Measurements from ENCODE around the gene LCE6A.

LCE6A gene, protein sequence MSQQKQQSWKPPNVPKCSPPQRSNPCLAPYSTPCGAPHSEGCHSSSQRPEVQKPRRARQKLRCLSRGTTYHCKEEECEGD

DNA sequence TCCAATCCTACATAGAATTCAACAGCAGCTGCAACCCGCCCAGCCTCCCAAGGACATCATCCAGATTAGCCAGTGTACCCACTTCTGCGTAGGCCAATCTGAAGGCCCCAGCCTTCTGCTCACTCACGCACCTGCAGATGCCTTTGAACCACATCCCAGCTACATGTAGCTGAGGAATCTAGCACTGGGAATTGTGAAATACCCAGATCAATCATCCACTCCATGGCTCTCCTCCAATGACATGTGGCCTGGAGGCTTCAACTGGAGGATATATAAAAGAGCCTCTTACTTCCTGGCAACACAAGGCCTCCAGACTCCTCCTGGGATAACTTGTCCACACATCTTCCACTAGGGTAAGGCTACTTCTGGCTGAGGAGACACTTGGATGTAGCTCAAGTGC, at the start of gene LCE6A:
Gene LCE6A, plus strand, starts transcription at position 301 of the 400 bp plus-strand sequence. CDS start 665 bp downstream, outside the sequence.
- no peak for DNase-seq

GRCh38 chr1:152795686-152796085, 47.0 kb upstream of the LCE6A start:
- no peak for DNase-seq

DNA sequence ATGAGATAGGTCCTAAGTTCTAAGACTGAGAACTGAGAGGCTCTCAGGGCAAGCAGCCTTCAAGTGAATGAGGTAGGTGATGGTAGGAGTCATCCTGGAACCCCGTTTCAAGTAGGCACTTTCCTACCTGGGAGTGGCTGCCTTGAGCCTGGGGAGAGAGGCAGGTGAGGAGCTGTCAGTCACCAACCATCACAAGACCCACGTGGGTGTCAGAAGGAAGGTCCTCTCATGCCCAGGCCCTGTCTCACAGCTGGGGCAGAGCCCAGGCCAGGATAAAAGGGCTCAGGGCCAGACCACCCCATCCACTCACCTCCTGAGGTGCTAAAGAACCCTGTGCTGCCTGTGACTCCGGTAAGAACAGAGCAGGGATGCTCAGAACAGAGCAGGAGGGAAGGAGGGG, 46.2 kb upstream of the LCE6A start, which contains the start of gene LCE1D:
Gene LCE1D, plus strand, starts transcription at position 301 of the 400 bp plus-strand sequence. CDS start 1,074 bp downstream, outside the sequence.
- DNase-seq = no peak

DNA sequence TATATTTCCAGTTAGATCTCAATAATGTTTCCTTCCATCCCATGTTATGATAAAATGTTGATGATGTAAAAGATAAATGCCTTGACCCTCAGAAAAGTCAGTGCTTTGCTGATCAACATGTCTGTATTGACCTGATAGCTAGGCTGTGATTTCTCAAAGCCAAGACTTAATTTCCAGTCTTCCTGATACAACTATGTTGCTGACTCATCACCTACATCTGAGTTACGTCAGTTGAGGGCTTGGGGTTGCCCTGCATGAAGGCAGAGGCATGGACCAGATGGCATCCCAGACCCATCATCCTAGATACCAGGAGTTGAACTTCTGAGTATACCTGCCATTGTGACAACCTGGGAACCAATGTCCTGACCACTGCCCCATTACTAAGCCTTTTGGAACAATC, 41.3 kb upstream of the LCE6A start:
- DNase-seq = no peak

- no peak for DNase-seq
These were observed 36.1 kb upstream of the LCE6A start, which contains the start of gene LCE1C for GRCh38 chr1:152806576-152806975. Gene LCE1C, minus strand, starts transcription at chr1:152806651. Its CDS starts 1,173 bp downstream, at chr1:152805478.

GRCh38 chr1:152811050-152811449, 31.6 kb upstream of the LCE6A start:
- no peak for DNase-seq

DNA sequence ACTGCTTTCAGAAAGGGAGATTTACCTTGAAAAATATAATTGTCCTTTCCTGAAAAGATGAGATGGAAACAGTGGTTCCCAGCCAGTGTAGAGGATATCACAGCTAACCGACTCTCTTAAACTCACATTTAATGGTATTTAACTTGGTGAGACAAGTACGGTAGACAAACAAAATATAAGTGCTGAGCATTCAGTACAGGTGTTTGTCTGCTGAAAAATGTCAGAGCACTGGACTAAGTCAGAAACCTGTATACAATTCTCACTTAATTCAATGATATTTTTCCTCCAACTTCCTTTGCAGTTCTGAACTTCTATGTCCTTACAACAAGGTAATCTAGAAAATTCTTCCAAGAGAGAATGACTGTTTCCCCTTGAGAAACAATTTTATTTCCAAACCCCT, 31.0 kb upstream of the LCE6A start, which contains the start of gene LCE1B:
Gene LCE1B, plus strand, starts transcription at position 301 of the 400 bp plus-strand sequence. CDS start 476 bp downstream, outside the sequence.
- DNase-seq = no peak

- no peak for DNase-seq
These were observed 25.3 kb upstream of the LCE6A start for GRCh38 chr1:152817309-152817708.

DNA sequence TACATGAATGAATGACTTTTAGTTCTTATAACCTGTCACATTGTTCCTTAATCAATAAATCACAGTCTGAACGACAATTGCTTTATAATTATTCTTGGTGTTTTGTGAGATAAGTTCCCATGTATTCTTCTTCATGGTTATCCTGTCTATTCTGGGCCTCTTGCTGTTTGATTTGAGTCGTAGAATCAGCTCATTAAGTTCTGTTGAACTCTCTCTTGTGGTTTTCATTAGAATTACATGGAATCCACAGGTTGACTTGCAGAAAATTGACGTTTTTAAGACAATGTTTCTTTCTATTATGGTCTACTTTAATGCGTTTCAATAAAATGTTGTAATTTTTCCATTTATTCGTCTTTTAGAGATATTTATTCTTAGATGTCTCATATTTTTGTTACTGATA, 19.4 kb upstream of the LCE6A start:
- no peak for DNase-seq

- DNase-seq = no peak
These were observed 17.7 kb upstream of the LCE6A start for GRCh38 chr1:152824964-152825363.

GRCh38 chr1:152827173-152827572, 15.5 kb upstream of the LCE6A start, which contains the start of gene LCE1A:
Gene LCE1A, plus strand, starts transcription at chr1:152827473. Its CDS starts 0 bp downstream, at chr1:152827473.
- DNase-seq = no peak

- no peak for DNase-seq
These were observed 5.8 kb upstream of the LCE6A start for GRCh38 chr1:152836870-152837269.

- no peak for DNase-seq
These were observed 13.0 kb downstream of the LCE6A start for GRCh38 chr1:152855661-152856060.

DNA sequence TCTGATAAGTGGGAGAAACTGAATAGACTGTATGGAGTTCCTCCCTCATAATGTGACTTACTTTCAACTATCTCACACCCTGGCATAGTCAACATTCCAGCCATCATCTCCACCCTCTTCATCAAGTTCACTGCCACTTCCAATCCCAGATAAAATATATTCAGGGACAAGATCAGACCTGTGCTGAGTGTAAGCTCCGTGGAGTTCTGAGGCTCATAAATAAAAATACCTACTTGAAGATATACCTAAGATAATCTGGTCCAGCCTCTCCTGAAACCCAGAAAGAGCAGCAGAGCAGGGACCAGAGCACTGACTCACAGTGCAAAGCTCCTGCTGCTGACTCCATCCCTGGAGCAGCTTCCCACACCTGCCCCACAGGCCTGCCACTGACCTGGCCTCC, 15.4 kb downstream of the LCE6A start:
- no peak for DNase-seq

DNA sequence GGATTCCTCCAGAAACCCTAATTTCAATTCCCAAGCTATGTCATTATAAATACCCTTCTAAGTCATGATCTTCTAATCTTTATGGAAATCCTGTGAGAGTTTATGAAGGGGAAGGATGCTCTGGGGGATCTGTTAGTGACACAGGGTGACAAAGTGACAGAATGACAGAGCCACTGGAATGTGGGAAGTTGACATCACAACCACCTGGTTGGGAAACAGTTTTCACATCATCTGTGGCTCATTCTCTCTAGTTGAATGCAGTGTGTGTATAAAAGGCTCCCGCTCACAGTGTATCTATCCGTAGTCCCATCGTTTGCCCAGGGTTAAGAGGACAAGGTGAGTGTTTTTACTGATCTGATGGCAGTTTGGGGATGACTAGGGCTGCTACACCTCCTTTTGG, 17.0 kb downstream of the LCE6A start, which contains the start of gene LCE7A:
Gene LCE7A, plus strand, starts transcription at position 301 of the 400 bp plus-strand sequence. CDS start 702 bp downstream, outside the sequence.
- DNase-seq = no peak

DNA sequence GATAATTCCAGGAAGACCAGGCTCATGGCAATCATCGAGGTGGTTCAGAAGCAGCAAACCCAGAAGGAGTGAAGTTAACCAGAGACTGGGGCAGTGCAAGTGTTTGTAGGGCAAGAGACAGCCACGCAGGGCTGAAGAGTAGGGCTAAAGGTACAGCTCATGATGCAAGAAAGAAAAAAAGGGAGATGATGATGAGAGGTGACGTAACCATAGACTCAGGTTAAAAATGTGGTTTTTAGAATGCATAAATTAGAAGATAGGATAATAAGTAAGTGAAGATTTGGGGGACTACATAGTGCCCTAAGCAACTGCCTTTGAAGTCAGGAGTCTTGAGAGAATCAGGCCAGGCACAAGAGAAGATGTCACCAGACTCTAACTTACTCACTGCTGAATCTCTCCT, 17.5 kb downstream of the LCE6A start:
- DNase-seq = no peak

GRCh38 chr1:152861374-152861773, 18.7 kb downstream of the LCE6A start:
- no peak for DNase-seq

- no peak for DNase-seq
These were observed 21.8 kb downstream of the LCE6A start for GRCh38 chr1:152864443-152864842.

DNA sequence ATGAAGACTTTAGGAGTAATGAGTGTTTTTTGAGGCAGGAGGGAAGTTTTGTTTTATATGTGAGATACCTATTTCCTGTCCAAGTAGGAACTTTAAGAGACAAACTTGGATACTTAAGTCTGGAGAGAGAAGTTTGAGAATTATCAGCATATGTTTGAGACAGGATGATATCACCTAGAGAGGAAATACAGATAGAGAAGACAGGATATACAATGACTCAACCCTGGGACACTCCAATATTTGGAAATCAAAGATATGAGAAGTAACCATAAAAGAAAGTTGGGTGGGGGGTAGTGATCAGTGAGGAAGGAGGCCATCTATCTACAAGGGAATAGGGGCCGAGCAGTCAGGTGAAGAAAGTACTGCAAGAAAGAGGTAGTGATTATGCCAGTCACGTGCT, 23.7 kb downstream of the LCE6A start:
- DNase-seq = no peak

GRCh38 chr1:152869808-152870419, 27.3 kb downstream of the LCE6A start:
- peak in 3 of 4 experiments; percentile 7 to 10 (median 7) for DNase-seq

- no peak for DNase-seq
These were observed 28.4 kb downstream of the LCE6A start for GRCh38 chr1:152870831-152871730.

- no peak for DNase-seq
These were observed 29.1 kb downstream of the LCE6A start for GRCh38 chr1:152871731-152872126.

DNA sequence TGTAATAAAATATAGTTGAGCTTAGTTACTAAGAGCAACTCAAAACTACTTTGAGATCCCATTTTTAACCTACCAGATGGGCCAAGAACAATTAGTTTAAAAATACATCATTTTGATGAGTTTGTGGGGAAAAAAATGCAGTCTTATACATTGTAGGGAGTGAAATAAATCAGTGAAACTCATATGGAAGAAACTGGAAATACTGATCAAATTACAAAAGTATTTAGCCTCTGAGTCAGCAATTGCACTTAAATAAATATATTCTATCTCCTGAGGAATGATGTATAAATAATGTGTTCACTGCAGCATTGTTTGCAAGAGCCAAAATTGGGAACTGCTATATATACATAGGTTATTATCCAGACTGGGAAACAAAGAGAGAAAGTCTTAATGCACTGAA, 30.8 kb downstream of the LCE6A start:
- no peak for DNase-seq
